ENCODE results near the gene FBLIM1. TPM values are rescaled to one million over a fixed set of nuclear protein-coding genes. Genes with fewer than 3 reads are reported as not detected.
A peak's percentile ranks its signal among the peaks of the same experiment; 100 is the strongest.

The FBLIM1 gene
- total RNA-seq, 3 donors from 2014 or later = 154 to 268 (median 260) TPM

DNA sequence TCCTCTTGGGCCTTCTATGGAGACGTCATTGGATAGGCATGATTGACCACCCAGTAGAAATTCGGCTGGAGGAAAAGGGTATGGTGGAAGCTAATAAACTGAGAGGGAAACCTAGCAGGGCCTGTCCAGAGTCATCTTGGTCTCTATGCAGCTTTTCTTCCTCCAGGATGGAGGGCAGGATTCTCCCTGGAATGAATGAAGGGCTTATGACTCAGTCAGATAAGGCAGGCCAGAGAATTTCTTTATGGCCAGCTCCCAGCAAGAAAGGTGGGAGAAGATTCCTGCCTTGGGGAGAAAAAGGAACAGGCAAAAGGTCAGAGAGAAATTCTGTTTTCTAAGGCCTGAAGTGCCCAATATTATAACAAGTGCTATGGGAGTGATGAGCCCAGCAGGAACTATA, 17.1 kb downstream of the FBLIM1 start:
- intact Hi-C loops (cut with DNase I, micrococcal nuclease) = no loop called here

DNA sequence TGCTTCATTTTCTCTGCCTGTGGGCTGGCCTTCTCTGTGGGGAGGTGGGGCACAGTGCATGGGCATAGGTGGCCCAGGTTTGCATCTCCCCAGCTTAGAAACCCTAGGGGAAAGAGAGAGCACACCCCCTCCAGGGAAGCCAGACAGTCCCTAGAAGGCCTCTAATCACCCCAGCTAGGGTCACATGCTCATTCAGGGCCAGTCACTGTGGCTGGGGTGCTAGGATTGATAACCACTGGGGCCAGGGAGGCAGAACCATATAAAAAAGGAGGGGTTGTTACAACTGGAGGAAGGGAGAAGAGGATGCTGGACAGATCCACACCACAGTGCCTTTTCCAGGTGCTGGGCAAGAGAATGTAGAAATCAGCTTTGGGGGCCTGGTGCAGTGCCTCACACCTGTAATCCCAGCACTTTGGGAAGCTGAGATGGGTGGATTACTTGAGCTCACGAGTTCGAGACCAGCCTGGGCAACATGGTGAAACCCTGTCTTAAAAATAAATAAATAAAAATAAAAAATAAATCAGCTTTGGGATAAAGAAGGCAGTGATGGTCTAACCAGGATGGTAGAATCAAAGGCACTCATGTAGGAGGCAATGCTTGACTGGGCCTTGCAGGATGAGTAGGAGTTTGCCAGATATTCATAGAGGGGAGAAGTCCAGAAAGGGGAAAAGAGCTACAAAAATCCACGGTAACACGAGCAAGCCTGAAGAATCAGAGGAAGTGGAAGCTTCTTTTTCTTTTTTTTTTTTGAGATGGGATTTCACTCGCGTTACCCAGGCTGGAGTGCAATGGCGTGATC, 19.5 kb downstream of the FBLIM1 start:
- Histone ChIP-seq H3K4me1 (ENCODE audit: low read depth) (peaks cover 22% of the 10 kb centered on the region), H3K36me3 (ENCODE audit: low read depth) (no peaks in the 10 kb centered on the region), H3K4me3 (no peak overlapping the region), H3K9me3 (no peaks in the 10 kb centered on the region)
- intact Hi-C loops (cut with DNase I, micrococcal nuclease) = no loop called here
- TF ChIP-seq CTCF (IDR thresholded peaks at IDR 0.05) = no peak
- ATAC-seq (no peak), DNase-seq (no peak)

More for the DNA sequence above, 17.1 kb downstream of the FBLIM1 start:
- ATAC-seq (no peak), DNase-seq (no peak)
- TF ChIP-seq CTCF (IDR thresholded peaks at IDR 0.05) = no peak
- Histone ChIP-seq H3K4me3 (no peak overlapping the region), H3K36me3 (ENCODE audit: low read depth) (no peaks in the 10 kb centered on the region), H3K9me3 (no peaks in the 10 kb centered on the region), H3K4me1 (ENCODE audit: low read depth) (peaks cover 17% of the 10 kb centered on the region)

GRCh38 chr1:15785683-15786082, 27.1 kb downstream of the FBLIM1 start:
- Histone ChIP-seq H3K4me3 (no peak overlapping the region), H3K36me3 (ENCODE audit: low read depth) (peaks cover 5% of the 10 kb centered on the region), H3K4me1 (ENCODE audit: low read depth) (peaks cover 5% of the 10 kb centered on the region), H3K9me3 (no peaks in the 10 kb centered on the region)
- no peak for TF ChIP-seq CTCF (IDR thresholded peaks at IDR 0.05)
- DNase-seq = no peak
- intact Hi-C loops (cut with DNase I, micrococcal nuclease) = no loop called here
- ATAC-seq = no peak

- DNase-seq (peak in 1 of 3 donors; percentile 37), ATAC-seq (peak; percentile 32)
- intact Hi-C loops (cut with DNase I, micrococcal nuclease) = no loop called here
- Histone ChIP-seq H3K4me3 (no peak overlapping the region), H3K36me3 (ENCODE audit: low read depth) (peaks cover 5% of the 10 kb centered on the region), H3K9me3 (no peaks in the 10 kb centered on the region), H3K4me1 (ENCODE audit: low read depth) (no peaks in the 10 kb centered on the region)
- TF ChIP-seq CTCF (IDR thresholded peaks at IDR 0.05) = no peak
Observed at GRCh38 chr1:15786581-15786980, 28.0 kb downstream of the FBLIM1 start.

DNA sequence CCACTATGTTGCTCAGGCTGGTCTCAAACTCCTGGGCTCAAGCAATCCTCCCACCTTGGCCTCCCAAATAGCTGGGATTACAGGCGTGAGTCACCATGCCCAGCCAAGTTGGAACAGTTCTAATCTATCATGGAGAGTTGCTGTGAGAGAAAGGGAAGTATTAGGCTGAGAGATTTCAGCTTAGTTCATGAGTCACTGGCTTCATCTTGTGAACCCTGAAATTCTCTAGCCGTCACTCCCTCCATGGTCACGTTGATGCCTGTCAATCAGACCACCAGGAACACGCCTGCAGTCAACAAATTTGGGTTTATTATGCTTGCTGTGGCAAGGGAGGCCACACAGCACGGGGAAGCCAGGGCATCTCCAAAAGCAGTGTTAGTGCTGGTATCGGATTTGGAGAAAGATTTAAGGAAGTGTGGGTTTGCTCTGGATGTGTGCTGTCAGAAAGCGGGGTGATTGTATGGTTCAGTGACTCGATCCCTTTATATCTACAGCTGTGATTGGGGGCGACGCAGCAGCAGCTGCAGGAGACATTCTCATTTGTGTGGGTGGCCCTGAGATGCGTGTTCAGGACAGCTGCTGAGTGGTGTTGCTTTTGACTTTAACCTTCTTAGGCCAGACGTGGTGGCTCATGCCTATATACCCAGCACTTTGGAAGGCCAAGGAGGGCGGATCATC, 30.2 kb downstream of the FBLIM1 start:
- intact Hi-C loops (cut with DNase I, micrococcal nuclease) = no loop called here
- H3K4me3 ChIP-seq = no peak overlapping the region
- no peak for TF ChIP-seq CTCF (IDR thresholded peaks at IDR 0.05)
- ATAC-seq (peak; percentile 27), DNase-seq (no peak)
- H3K36me3 ChIP-seq (ENCODE audit: low read depth) = peaks cover 5% of the 10 kb centered on the region
- no peaks in the 10 kb centered on the region for H3K9me3 ChIP-seq
- H3K4me1 ChIP-seq (ENCODE audit: low read depth) = peaks cover 6% of the 10 kb centered on the region
